ENCODE data around the gene RHOJ. TPM values are rescaled to one million over a fixed set of nuclear protein-coding genes. Genes with fewer than 3 reads are reported as not detected.

RHOJ gene
- total and polyA plus RNA-seq, 2 of the 4 experiments (the other 2 are of a cell fraction), result 9.5 to 33.9 TPM

GRCh38 chr14:63276492-63277342, 72.5 kb downstream of the RHOJ start:
- ChIA-PET POLR2A (ENCODE audit: unreplicated experiment) (interaction anchor here (0.6 kb wide), 1 partner anchor 1150 kb away, joined by 4 read pairs; no protein-coding TSS in a partner anchor), CTCF (interaction anchor here (0.7 to 3.3 kb wide), 6 partner anchors 9 to 1116 kb away, joined by 3 to 18 read pairs (median 4); no protein-coding TSS in a partner anchor)
- Histone ChIP-seq H2BK120ac (ENCODE audit: low read depth, low read length) (no peak overlapping the region), H2BK15ac (ENCODE audit: low read depth, low read length) (no peak overlapping the region), H2AFZ (replicated peaks; ENCODE audit: low read length, poor library complexity) (no peak overlapping the region), H4K5ac (ENCODE audit: low read depth, low read length) (no peak overlapping the region), H3K9ac (ENCODE audit: low read depth, low read length) (no peak overlapping the region), H4K20me1 (ENCODE audit: insufficient read depth, low read length) (no peaks in the 10 kb centered on the region), H3K9me3 (ENCODE audit: control insufficient read depth, insufficient read depth, low read length) (no peaks in the 10 kb centered on the region), H3K4me3 (ENCODE audit: insufficient read depth, low read depth, low read length) (no peak overlapping the region), H3K79me1 (ENCODE audit: low read depth in 1 of 2, low read length in 2 of 2) (no peaks in the 10 kb centered on the region), H2BK5ac (ENCODE audit: low read depth, low read length, poor library complexity, severe bottlenecking) (no peak overlapping the region), H3K14ac (replicated peaks; ENCODE audit: low read depth, low read length) (no peak overlapping the region), H3K27ac (ENCODE audit: insufficient read depth, low read length) (no peak overlapping the region), H2AK9ac (replicated peaks; ENCODE audit: low read depth, low read length, poor library complexity) (no peak overlapping the region), H3K27me3 (ENCODE audit: control insufficient read depth, insufficient read depth, low read length) (no peaks in the 10 kb centered on the region), H3K4ac (ENCODE audit: low read depth, low read length) (no peak overlapping the region), H3K56ac (ENCODE audit: extremely low read depth, insufficient read depth, low read length) (no peak overlapping the region), H3K23ac (ENCODE audit: low read depth, low read length) (no peak overlapping the region), H3K36me3 (ENCODE audit: control insufficient read depth, insufficient read depth, low read length) (no peaks in the 10 kb centered on the region), H4K8ac (ENCODE audit: low read depth in 2 of 2, low read length in 2 of 2) (no peak overlapping the region), H3K18ac (ENCODE audit: low read depth, low read length) (no peak overlapping the region), H2BK20ac (ENCODE audit: low read depth, low read length) (no peak overlapping the region), H3K9me1 (ENCODE audit: insufficient read depth, low read length) (no peaks in the 10 kb centered on the region), H3K4me1 (ENCODE audit: control insufficient read depth, insufficient read depth, low read length) (no peaks in the 10 kb centered on the region), H4K91ac (ENCODE audit: insufficient read depth, low read depth, low read length) (no peak overlapping the region), H2AK5ac (ENCODE audit: low read depth, low read length) (no peak overlapping the region), H3K4me2 (ENCODE audit: low read depth, low read length) (no peak overlapping the region)
- ATAC-seq (ENCODE audit: low read depth) (peak; percentile 85), DNase-seq (peak; percentile 64)
- no peak for TF ChIP-seq ELK1 (IDR thresholded peaks at IDR 0.05; ENCODE audit: borderline replicate concordance, low read depth, low read length)
- peak; percentile 88 for TF ChIP-seq CTCF (conservative IDR thresholded peaks at IDR 0.05; ENCODE audit: low read depth, low read length)
- TF ChIP-seq CEBPB (IDR thresholded peaks at IDR 0.05; ENCODE audit: low read depth, low read length), result no peak
- TF ChIP-seq BHLHE40 (IDR thresholded peaks at IDR 0.05; ENCODE audit: low read depth, low read length), result no peak
- peak; percentile 93 for TF ChIP-seq SMC3 (IDR thresholded peaks at IDR 0.05; ENCODE audit: low read depth, low read length)
- TF ChIP-seq RAD21 (IDR thresholded peaks at IDR 0.05; ENCODE audit: low read length), result peak; percentile 85
- no peak for TF ChIP-seq MAZ (IDR thresholded peaks at IDR 0.05; ENCODE audit: borderline replicate concordance, low read depth, low read length)
- no CpG with 5 or more reads among the region's 5 CpGs for WGBS, 2 experiments (ENCODE audit: extremely low coverage in 2 of 2, insufficient read length in 1 of 2)
- dilution Hi-C loops (cut with HindIII; ENCODE audit: low sequenced_read_pairs, unreplicated experiment), result no loop called here
- intact Hi-C loops (cut with micrococcal nuclease), result loop anchor here (1.0 to 10.0 kb wide), 5 partner anchors 102 to 1352 kb away; no protein-coding TSS in a partner anchor
- in situ Hi-C loops (cut with MboI; ENCODE audit: low sequenced_read_pairs), result loop anchor here (5.0 kb wide), 1 partner anchor 1109 kb away; no protein-coding TSS in a partner anchor
- BruUV-seq (replicated peaks), result no TSS peak

Measured in IMR-90 (cell line).